HG02588 (cell line): ENCODE measurements around the gene MYO5A.
"Not testable (repeated sequence)": the region's sequence is repeated elsewhere in the genome, so short reads cannot be mapped to it uniquely, and the experiment has no call there.

ENCODE experiments used
- ATAC-seq: cut with Tn5 transposase; IDR thresholded peaks from one replicate; pipeline ENCODE4 v1.9.1; 2021; ENCODE audit warnings: mild to moderate bottlenecking, moderate library complexity; ENCODE audit not compliant: unreplicated experiment

MYO5A gene

GRCh38 chr15:52466134-52466701 is 62.5 kb downstream of the MYO5A start:
- peak; percentile 93 for ATAC-seq

GRCh38 chr15:52464478-52464877 is 64.2 kb downstream of the MYO5A start:
- peak; percentile 46 for ATAC-seq

DNA sequence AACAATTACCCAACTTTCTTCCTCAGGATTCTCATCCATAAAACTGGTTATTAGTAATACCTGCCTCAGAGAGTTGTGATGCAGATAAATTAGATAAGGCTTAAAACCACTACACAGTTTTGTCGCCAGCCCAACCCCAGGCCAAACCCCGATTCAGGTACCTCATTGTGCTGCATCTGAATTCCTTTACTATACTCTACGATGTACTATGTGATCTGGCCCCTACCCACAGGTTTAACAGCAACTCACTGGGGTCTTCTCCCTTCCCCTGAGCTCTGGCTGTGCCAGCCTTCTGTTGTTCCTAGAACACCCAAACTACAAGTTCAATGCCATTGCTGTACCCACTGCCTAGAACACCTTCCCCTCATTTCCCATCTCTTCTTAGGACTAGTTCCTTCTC is 64.6 kb downstream of the MYO5A start:
- peak; percentile 1 for ATAC-seq

DNA sequence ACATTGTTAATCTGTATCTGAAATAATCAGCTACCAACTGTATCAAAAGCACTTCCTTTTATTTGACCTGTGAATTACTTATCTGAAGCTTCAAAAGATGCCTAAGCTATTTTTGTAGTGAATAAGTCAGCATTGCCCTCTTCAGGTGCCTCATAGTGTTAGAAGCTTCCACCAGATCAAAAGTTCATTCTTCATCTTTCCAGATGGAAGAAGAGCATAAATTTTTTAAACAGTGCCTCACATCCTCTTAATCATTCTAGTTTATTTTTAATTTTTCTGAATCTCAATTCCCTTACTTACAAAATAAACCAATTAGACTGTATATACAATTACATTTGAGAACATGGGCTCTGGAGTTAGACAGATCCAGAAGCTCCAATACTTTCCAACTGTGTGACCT is 65.0 kb downstream of the MYO5A start:
- no peak for ATAC-seq

DNA sequence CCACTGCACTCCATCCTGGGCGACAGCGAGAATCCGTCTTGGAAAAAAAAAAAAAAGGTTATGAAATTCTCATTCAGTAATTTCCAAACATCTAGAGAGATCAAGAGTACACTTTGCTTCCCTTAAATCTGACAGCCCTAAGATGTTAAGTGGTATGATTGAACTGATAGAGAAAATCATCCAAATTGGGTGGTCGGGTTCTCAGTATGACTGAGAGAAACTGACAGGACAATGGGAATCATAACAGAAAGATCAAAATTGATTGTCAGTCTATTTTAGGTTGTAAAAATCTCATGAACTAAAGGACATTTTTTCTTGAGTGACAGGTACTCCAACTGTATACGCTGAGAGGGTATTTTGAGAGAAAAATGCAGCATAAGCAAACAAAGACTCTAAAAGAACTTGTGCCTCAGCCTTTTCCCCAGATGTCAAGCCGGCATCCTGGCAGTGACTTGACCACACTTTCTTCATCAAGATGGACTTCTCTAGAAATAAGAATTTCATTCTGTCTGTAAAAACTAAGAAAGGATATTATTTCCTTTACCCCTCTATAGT is 65.8 kb downstream of the MYO5A start:
- no peak for ATAC-seq

DNA sequence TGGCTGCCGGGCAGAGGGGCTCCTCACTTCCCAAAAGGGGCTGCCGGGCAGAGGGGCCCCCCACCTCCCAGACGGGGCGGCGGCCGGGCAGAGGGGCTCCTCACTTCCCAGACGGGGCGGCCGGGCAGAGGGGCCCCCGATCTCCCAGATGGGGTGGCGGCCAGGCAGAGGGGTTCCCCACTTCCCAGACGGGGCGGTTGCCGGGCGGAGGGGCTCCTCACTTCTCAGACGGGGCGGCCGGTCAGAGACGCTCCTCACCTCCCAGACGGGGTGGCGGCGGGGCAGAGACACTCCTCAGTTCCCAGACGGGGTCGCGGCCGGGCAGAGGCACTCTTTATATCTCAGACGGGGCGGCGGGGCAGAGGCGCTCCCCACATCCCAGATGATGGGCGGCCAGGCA is 69.0 kb downstream of the MYO5A start:
- not testable (repeated sequence) for ATAC-seq

DNA sequence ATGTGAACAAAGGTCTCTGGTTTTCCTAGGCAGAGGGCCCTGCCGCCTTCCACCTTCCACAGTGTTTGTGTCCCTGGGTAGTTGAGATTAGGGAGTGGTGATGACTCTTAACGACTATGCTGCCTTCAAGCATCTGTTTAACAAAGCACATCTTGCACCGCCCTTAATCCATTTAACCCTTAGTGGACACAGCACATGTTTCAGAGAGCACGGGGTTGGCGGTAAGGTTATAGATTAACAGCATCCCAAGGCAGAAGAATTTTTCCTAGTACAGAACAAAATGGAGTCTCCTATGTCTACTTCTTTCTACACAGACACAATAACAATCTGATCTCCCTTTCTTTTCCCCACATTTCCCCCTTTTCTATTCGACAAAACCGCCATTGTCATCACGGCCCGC is 69.4 kb downstream of the MYO5A start:
- ATAC-seq, result not testable (repeated sequence)

DNA sequence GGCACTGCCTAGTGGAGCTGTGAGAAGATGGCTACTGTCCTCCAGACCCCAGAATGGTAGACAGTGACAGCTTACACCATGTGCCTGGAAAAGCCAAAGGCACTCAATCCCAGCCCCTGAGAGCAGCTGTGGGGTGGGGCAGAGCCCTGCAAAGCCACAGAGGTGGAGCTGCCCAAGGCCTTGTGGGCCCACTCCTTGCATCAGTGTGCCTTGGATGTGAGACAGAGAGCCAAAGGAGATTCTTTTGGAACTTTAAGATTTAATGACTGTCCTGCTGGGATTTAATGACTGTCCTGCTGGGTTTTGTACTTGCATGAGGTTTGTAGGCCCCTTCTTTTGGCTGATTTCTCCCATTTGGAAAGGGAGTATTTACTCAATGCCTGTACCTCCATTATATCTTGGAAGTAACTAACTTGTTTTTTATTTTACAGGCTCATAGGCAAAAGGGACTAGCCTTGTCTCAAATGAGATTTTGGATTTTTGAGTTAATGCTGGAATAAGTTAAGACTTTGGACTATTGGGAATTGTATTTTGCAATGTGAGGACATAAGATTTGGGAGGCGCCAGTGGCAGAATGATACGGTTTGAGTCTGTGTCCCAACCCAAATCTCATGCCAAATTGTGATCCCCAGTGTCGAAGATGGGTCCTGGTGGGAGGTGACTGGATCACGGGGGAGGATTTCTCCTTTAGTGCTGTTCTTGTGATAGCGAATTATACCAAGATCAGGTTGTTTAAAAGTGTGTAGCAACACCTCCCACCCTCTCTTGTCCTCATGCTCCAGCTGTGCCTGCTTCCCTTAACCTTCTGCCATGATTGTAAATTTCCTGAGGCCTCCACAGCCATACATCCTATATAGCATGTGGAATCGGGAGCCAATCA is 80.4 kb downstream of the MYO5A start:
- no peak for ATAC-seq

GRCh38 chr15:52445954-52446353 is 82.7 kb downstream of the MYO5A start:
- no peak for ATAC-seq

GRCh38 chr15:52445553-52445952 is 83.1 kb downstream of the MYO5A start:
- ATAC-seq, result no peak

DNA sequence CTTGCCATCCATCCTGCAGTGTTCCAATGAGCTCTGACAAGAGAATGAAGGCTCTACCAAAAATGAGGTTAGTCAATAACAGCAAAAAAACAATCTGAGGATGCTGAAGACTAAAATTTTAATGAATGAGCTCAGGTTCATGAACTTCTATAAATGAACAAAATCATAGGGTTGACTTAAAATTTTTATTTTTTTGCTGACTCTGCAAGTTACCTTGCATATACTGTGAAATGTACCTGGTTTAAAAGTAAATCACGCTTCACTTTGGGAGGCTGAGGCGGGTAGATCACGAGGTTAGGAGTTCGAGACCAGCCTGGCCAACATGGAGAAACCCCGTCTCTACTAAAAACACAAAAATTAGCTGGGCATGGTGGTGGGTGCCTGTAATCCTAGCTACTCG is 85.5 kb downstream of the MYO5A start:
- ATAC-seq, result not testable (repeated sequence)

GRCh38 chr15:52441841-52442240 is 86.8 kb downstream of the MYO5A start:
- no peak for ATAC-seq

DNA sequence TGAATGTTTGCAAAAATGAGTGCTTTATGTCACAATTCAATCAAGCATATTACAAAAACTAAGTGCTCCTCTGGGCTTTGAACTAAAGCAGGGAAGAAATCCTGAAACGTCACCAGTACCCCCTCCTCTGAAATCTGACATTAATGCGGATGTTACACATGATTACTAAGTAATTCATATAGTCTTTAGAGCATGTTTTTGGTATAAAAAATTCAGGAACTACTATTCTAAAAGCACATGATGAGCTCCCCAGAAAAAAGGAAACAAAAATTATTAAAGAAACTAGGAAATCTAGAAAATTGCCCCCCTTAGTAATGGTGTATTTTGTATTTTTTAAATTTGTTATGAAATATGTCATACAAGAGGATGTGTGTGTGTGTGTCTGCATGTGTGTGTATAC is 87.7 kb downstream of the MYO5A start:
- ATAC-seq, result no peak

GRCh38 chr15:52440414-52440813 is 88.3 kb downstream of the MYO5A start:
- ATAC-seq, result no peak

DNA sequence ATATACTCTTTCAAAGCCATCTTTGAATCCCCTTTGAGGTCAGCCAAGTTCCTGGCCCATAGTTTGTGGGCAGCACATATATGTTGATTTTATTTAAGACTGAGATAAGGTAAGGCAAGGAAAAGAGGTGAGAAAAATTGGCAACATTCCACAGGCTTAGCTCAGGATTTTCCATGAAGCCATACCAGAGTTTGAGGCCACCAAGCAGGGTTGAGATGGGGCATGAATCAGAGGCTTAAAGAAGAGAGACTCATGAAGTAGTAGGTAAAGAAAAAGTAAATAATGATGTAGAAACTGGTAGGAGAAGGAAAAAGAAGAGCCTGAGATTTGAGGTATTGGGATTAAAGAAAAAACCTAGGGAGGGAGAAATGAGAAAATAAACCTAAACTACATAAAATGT is 89.2 kb downstream of the MYO5A start:
- ATAC-seq, result no peak

GRCh38 chr15:52439042-52439441 is 89.6 kb downstream of the MYO5A start:
- not testable (repeated sequence) for ATAC-seq

GRCh38 chr15:52438047-52438446 is 90.6 kb downstream of the MYO5A start:
- ATAC-seq, result no peak

- ATAC-seq, result no peak
These were observed 91.0 kb downstream of the MYO5A start for GRCh38 chr15:52437646-52438045.

GRCh38 chr15:52436981-52437380 is 91.7 kb downstream of the MYO5A start:
- no peak for ATAC-seq

DNA sequence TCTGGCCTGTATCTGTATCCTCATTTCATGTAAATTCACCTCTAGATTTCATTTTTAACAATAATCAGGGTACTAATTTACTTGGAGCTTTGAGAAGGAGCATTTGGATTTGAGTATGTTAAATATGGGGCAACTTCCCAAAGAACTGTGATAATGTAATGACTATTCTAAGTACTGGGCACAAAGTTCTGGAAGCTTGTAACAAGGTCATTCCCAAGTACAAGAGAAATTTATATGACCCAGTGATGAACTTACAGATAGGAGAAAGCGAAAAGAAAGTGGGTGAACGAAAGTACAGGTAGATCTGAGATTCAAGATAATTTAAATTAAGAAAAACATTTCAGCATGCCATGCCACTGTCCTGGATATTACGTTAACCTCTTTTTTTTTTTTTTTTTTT is 93.8 kb downstream of the MYO5A start:
- no peak for ATAC-seq

GRCh38 chr15:52428297-52428696 is 100.4 kb downstream of the MYO5A start:
- no peak for ATAC-seq

GRCh38 chr15:52427804-52428203 is 100.9 kb downstream of the MYO5A start:
- no peak for ATAC-seq
